HG03139 (cell line): ENCODE results near the gene PPM1H.

ENCODE experiments used
- ATAC-seq: cut with Tn5 transposase; IDR thresholded peaks from one replicate; pipeline ENCODE4 v1.9.1; 2021; ENCODE audit not compliant: unreplicated experiment

The PPM1H gene

GRCh38 chr12:62656591-62657362, 278.2 kb downstream of the PPM1H start:
- ATAC-seq: no peak

- no peak for ATAC-seq
Observed at GRCh38 chr12:62655666-62656151, 279.2 kb downstream of the PPM1H start.

GRCh38 chr12:62654326-62655241, 280.4 kb downstream of the PPM1H start:
- no peak for ATAC-seq

GRCh38 chr12:62653740-62654139, 281.2 kb downstream of the PPM1H start:
- no peak for ATAC-seq

GRCh38 chr12:62653304-62653703, 281.6 kb downstream of the PPM1H start:
- no peak for ATAC-seq

GRCh38 chr12:62651138-62651537, 283.8 kb downstream of the PPM1H start:
- no peak for ATAC-seq

- ATAC-seq: no peak
Observed at GRCh38 chr12:62649412-62650138, 285.4 kb downstream of the PPM1H start.

GRCh38 chr12:62647586-62647985, 287.4 kb downstream of the PPM1H start:
- no peak for ATAC-seq

GRCh38 chr12:62646566-62646965, 288.4 kb downstream of the PPM1H start:
- ATAC-seq: no peak

GRCh38 chr12:62643486-62643885, 291.5 kb downstream of the PPM1H start:
- ATAC-seq: no peak

- no peak for ATAC-seq
Observed at GRCh38 chr12:62642486-62642885, 292.5 kb downstream of the PPM1H start.

- peak; percentile 78 for ATAC-seq
Observed at GRCh38 chr12:62640910-62641448, 294.0 kb downstream of the PPM1H start.

GRCh38 chr12:62637679-62638078, 297.3 kb downstream of the PPM1H start:
- ATAC-seq: no peak

GRCh38 chr12:62635649-62636048, 299.3 kb downstream of the PPM1H start:
- no peak for ATAC-seq

GRCh38 chr12:62632411-62632918, 302.5 kb downstream of the PPM1H start:
- ATAC-seq: no peak

GRCh38 chr12:62631471-62632410, 303.2 kb downstream of the PPM1H start:
- ATAC-seq: no peak

- no peak for ATAC-seq
Observed at GRCh38 chr12:62629971-62630739, 304.8 kb downstream of the PPM1H start.

- no peak for ATAC-seq
Observed at GRCh38 chr12:62629413-62629812, 305.5 kb downstream of the PPM1H start.

- no peak for ATAC-seq
Observed at GRCh38 chr12:62627181-62627580, 307.8 kb downstream of the PPM1H start.
